ENCODE results near the gene ENPP1. TPM values are rescaled to one million over a fixed set of nuclear protein-coding genes. Genes with fewer than 3 reads are reported as not detected.

ENPP1 gene
- total and polyA plus RNA-seq, 3 donors from 2014 or later = 8.3 to 16.0 (median 12.0) TPM

DNA sequence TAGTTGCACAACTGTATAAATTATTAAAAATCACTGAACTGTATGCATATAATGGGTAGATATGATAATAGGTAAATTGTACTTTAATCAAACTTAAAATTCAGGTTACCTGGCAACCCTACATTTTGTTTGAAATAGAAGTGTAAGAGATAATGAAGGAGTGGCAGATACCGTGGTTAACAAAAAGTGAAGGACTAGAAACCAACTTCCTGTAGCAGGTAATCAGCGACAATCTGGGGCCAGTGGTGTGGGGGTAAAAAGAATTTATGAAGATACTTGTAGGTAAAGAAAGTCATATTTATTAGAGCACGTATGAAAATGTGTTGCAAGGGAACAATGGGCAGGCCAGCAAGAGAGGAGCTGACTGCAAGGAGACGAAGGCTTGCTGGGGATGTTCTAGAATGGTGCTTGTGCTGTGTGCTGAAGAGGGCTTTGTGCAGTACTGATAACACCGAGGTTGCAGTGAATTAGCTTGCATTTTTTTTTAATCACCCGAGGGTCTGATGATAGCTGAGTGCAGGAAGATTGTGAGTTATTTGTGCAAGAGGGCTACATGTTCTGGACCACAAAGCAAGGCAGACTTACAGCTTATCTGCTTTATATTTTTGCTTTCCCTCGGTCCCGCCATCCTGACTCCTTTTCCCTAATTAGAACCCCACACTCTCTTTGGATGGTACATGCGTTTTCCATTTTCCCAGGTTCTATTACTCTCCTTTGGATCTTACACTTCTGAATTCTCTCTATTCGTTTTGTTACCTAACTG is 4.6 kb upstream of the ENPP1 start:
- intact Hi-C loops (cut with DNase I; ENCODE audit: low total_unique reads) = no loop called here
- Histone ChIP-seq H3K36me3 (ENCODE audit: low read depth, missing control alignments) (no peaks in the 10 kb centered on the region), H3K27me3 (no peaks in the 10 kb centered on the region), H3K4me1 (peaks cover 3% of the 10 kb centered on the region), H3K4me3 (no peak overlapping the region), H3K9me3 (no peaks in the 10 kb centered on the region), H3K27ac (no peak overlapping the region)
- DNase-seq = no peak
- whole genome bisulfite sequencing, 2 donors = 77 to 80% methylated on average over 10 of the region's 10 CpGs
- no peak for TF ChIP-seq POLR2A (IDR thresholded peaks at IDR 0.05)
- TF ChIP-seq, protein P1, sequence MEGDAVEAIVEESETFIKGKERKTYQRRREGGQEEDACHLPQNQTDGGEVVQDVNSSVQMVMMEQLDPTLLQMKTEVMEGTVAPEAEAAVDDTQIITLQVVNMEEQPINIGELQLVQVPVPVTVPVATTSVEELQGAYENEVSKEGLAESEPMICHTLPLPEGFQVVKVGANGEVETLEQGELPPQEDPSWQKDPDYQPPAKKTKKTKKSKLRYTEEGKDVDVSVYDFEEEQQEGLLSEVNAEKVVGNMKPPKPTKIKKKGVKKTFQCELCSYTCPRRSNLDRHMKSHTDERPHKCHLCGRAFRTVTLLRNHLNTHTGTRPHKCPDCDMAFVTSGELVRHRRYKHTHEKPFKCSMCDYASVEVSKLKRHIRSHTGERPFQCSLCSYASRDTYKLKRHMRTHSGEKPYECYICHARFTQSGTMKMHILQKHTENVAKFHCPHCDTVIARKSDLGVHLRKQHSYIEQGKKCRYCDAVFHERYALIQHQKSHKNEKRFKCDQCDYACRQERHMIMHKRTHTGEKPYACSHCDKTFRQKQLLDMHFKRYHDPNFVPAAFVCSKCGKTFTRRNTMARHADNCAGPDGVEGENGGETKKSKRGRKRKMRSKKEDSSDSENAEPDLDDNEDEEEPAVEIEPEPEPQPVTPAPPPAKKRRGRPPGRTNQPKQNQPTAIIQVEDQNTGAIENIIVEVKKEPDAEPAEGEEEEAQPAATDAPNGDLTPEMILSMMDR (IDR thresholded peaks at IDR 0.05) = no peak

DNA sequence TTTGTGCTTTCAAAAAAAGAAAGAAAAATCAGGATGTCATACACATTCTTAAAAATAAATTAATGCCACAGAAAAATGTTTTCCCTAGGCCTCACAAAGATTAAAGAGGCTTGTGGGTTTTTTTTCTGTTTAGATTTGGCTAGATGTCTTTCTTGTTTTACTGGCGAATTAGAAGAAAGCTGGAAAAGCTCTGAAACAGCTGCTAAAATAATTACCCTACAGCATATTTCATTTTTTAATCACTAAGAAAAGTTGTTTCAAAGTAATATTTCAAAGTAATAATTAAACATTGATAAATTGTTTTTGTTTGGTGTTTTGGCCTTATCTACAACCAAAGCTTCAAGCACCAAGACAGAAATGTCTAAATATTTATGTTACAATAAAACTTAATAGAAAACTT is 3.7 kb upstream of the ENPP1 start:
- Histone ChIP-seq H3K4me1 (peaks cover 3% of the 10 kb centered on the region), H3K27me3 (no peaks in the 10 kb centered on the region), H3K27ac (no peak overlapping the region), H3K36me3 (ENCODE audit: low read depth, missing control alignments) (no peaks in the 10 kb centered on the region), H3K4me3 (no peak overlapping the region), H3K9me3 (no peaks in the 10 kb centered on the region)
- WGBS, 2 donors = 56 to 64% methylated on average over 1 of the region's 1 CpG
- no peak for DNase-seq
- TF ChIP-seq, protein P1 (IDR thresholded peaks at IDR 0.05) = no peak
- TF ChIP-seq POLR2A (IDR thresholded peaks at IDR 0.05) = no peak
- intact Hi-C loops (cut with DNase I; ENCODE audit: low total_unique reads) = no loop called here

DNA sequence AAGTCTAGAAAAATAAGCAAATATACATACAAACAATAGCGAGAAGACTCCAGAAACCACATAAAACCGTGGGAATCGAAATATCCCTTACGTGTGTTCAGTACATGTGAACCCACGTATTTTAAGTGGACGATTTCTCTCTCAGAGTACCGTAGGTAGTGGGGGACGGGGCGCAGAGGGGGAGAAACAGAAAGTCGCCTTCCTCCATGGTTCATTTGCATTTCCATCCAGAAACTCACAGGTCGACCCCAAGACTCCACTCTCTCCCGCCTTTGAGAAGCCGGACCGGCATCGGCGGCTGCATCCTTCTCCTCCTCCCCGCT is 538 bp upstream of the ENPP1 start:
- H3K4me3 ChIP-seq = peak overlapping the region; percentile 62 to 67
- H3K4me1 ChIP-seq = peaks cover 3% of the 10 kb centered on the region
- intact Hi-C loops (cut with DNase I; ENCODE audit: low total_unique reads) = no loop called here
- H3K9me3 ChIP-seq = no peaks in the 10 kb centered on the region
- WGBS, 2 donors = 3 to 6% methylated on average over 12 to 17 of the region's 17 CpGs
- H3K27me3 ChIP-seq = no peaks in the 10 kb centered on the region
- no peak for DNase-seq
- H3K36me3 ChIP-seq (ENCODE audit: low read depth, missing control alignments) = no peaks in the 10 kb centered on the region
- TF ChIP-seq, protein P1 (IDR thresholded peaks at IDR 0.05) = no peak
- no peak for TF ChIP-seq POLR2A (IDR thresholded peaks at IDR 0.05)
- peak overlapping the region in 1 of 2 donors; percentile 75 for H3K27ac ChIP-seq

DNA sequence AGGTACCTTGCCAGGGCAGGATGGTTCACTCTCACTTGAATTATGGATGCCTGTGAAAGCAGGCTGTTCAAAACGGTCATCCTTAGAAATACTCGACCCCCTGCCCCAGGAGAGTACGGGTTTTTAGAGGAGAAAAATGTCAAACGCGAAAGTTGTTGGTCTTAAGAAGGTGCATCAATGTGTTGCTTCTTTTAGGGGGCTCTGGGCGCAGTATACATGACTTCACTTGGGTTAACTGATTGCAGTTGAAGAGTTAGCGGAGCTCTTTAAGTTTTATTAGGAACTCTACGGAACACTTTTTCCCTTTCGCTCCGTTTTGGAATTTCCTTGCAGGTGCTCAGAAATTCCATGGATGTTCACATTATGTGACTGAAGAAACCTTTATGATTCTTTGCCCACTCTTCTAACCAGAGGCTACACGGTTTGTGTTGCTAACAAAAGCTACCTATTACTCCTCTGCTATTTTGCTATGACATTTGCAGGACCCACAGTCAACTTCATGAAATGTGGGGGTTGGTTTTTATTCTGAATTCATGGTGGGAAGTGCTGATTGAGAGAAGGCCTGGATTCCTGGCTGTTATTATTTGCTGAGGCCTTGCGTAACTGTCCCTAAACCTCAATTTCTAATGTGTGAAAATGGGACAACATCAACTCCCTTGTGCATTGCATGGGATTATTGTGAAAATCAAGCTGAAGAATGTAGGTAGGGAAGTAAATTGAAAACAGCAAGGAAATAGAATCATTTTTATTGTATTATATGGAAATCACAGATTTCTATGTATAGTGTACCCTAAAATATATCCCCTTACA is 845 bp downstream of the ENPP1 start:
- H3K9me3 ChIP-seq = no peaks in the 10 kb centered on the region
- H3K27ac ChIP-seq = peak overlapping the region; percentile 67 to 78
- H3K36me3 ChIP-seq (ENCODE audit: low read depth, missing control alignments) = no peaks in the 10 kb centered on the region
- H3K27me3 ChIP-seq = no peaks in the 10 kb centered on the region
- peaks cover 3% of the 10 kb centered on the region for H3K4me1 ChIP-seq
- intact Hi-C loops (cut with DNase I; ENCODE audit: low total_unique reads) = no loop called here
- 16 to 26% methylated on average over 12 of the region's 12 CpGs for WGBS, 2 donors
- no peak for DNase-seq
- no peak for TF ChIP-seq POLR2A (IDR thresholded peaks at IDR 0.05)
- TF ChIP-seq, protein P1 (IDR thresholded peaks at IDR 0.05) = no peak
- H3K4me3 ChIP-seq = peak overlapping the region; percentile 67 to 68
